WERI-Rb-1 (cell line): ENCODE data around the gene PCED1B.

Experiments used
- DNase-seq: peaks from one replicate; pipeline ENCODE4 v3.0.0-alpha.2; 2020
- H3K27ac ChIP-seq: fragments of 250-450 bp; sonication (Bioruptor Pico); 2 replicates; pipeline ENCODE4 v1.5.1; 2020; ENCODE audit warnings: mild to moderate bottlenecking, moderate library complexity
- H3K27me3 ChIP-seq: fragments of 250-450 bp; sonication (Bioruptor Pico); 2 replicates; pipeline ENCODE4 v1.5.1; 2021; ENCODE audit warnings: mild to moderate bottlenecking, low read depth, moderate library complexity; ENCODE audit not compliant: insufficient read depth, severe bottlenecking
- H3K36me3 ChIP-seq: fragments of 250-450 bp; sonication (Bioruptor Pico); 2 replicates; pipeline ENCODE4 v1.5.1; 2020; ENCODE audit warnings: mild to moderate bottlenecking, moderate library complexity
- H3K4me3 ChIP-seq: 2 replicates; pipeline ENCODE4 v1.5.1; 2011; ENCODE audit warnings: low read depth, mild to moderate bottlenecking, control low read depth, low read length
- H3K9me3 ChIP-seq: fragments of 250-450 bp; sonication (Bioruptor Pico); 2 replicates; pipeline ENCODE4 v1.5.1; 2021; ENCODE audit warnings: mild to moderate bottlenecking, moderate library complexity; ENCODE audit not compliant: severe bottlenecking
- TF ChIP-seq, protein P1 (sequence below): IDR thresholded peaks from 2 replicates; pipeline ENCODE4 v1.5.1; 2011; ENCODE audit warnings: low read depth, mild to moderate bottlenecking, control low read depth, inconsistent platforms, low read length

The PCED1B gene

GRCh38 chr12:47124451-47124850, 45.0 kb downstream of the PCED1B start:
- H3K27ac ChIP-seq: no peak overlapping the region
- no peak for DNase-seq
- peaks cover 11% of the 10 kb centered on the region for H3K27me3 ChIP-seq
- no peaks in the 10 kb centered on the region for H3K36me3 ChIP-seq
- H3K9me3 ChIP-seq: no peaks in the 10 kb centered on the region
- TF ChIP-seq, protein P1, sequence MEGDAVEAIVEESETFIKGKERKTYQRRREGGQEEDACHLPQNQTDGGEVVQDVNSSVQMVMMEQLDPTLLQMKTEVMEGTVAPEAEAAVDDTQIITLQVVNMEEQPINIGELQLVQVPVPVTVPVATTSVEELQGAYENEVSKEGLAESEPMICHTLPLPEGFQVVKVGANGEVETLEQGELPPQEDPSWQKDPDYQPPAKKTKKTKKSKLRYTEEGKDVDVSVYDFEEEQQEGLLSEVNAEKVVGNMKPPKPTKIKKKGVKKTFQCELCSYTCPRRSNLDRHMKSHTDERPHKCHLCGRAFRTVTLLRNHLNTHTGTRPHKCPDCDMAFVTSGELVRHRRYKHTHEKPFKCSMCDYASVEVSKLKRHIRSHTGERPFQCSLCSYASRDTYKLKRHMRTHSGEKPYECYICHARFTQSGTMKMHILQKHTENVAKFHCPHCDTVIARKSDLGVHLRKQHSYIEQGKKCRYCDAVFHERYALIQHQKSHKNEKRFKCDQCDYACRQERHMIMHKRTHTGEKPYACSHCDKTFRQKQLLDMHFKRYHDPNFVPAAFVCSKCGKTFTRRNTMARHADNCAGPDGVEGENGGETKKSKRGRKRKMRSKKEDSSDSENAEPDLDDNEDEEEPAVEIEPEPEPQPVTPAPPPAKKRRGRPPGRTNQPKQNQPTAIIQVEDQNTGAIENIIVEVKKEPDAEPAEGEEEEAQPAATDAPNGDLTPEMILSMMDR: no peak
- no peak overlapping the region for H3K4me3 ChIP-seq

GRCh38 chr12:47126246-47126645, 46.8 kb downstream of the PCED1B start:
- Histone ChIP-seq H3K27me3 (peaks cover 11% of the 10 kb centered on the region), H3K9me3 (no peaks in the 10 kb centered on the region), H3K36me3 (no peaks in the 10 kb centered on the region), H3K4me3 (no peak overlapping the region), H3K27ac (no peak overlapping the region)
- TF ChIP-seq, protein P1: no peak
- no peak for DNase-seq

DNA sequence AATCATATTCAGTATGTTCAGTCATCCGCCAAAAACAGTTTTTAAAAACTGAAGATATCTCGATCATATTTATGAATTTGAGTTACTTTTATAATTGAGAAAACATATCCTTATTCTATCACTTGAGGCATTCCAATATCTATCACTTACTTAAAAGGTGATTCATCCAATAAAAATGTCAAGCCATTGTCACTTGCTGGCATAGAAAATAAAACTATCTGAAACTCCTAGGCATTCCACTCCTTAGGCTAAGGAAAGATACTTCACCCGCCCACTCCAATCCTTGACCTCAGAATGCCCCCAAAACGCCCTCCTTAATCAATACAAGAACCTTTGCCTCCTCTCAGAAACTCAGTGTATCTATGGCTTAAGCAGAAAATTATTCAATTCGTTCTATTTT, 51.6 kb downstream of the PCED1B start:
- Histone ChIP-seq H3K27me3 (peaks cover 19% of the 10 kb centered on the region), H3K9me3 (no peaks in the 10 kb centered on the region), H3K27ac (no peak overlapping the region), H3K36me3 (no peaks in the 10 kb centered on the region), H3K4me3 (no peak overlapping the region)
- TF ChIP-seq, protein P1: no peak
- no peak for DNase-seq

DNA sequence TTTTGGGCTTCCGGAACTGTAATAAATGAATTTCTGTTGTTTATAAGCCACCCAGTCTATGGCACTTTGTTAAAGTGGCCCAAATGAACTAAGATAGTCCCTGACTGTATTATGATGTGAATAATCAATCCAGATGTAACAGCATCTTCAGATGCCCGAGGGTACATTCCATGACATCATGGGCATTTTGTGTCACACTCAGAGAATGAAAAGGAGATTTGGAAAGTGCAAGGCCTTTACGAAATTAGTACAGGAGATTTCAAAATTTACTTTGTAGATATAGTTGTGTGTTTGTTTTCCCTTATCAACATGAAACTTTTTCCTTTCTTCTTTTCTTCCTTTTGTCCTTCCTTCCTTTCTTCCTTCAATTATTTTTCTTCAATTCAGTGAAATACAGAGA, 54.6 kb downstream of the PCED1B start:
- H3K9me3 ChIP-seq: no peaks in the 10 kb centered on the region
- TF ChIP-seq, protein P1: no peak
- H3K27me3 ChIP-seq: peaks cover 24% of the 10 kb centered on the region
- H3K36me3 ChIP-seq: no peaks in the 10 kb centered on the region
- no peak overlapping the region for H3K4me3 ChIP-seq
- no peak for DNase-seq
- no peak overlapping the region for H3K27ac ChIP-seq

- Histone ChIP-seq H3K27ac (no peak overlapping the region), H3K27me3 (peaks cover 24% of the 10 kb centered on the region), H3K9me3 (no peaks in the 10 kb centered on the region), H3K36me3 (no peaks in the 10 kb centered on the region), H3K4me3 (no peak overlapping the region)
- TF ChIP-seq, protein P1: no peak
- DNase-seq: no peak
Measured at GRCh38 chr12:47135578-47135977, 56.2 kb downstream of the PCED1B start.

- Histone ChIP-seq H3K4me3 (no peak overlapping the region), H3K9me3 (no peaks in the 10 kb centered on the region), H3K27me3 (peaks cover 14% of the 10 kb centered on the region), H3K36me3 (no peaks in the 10 kb centered on the region), H3K27ac (no peak overlapping the region)
- no peak for DNase-seq
- TF ChIP-seq, protein P1: no peak
Measured at GRCh38 chr12:47139000-47139681, 59.7 kb downstream of the PCED1B start.
